ENCODE measurements around the gene SLC25A38.

- TF ChIP-seq POLR2A (IDR thresholded peaks at IDR 0.05) (no peak), CTCF (IDR thresholded peaks at IDR 0.05) (no peak)
These were observed 5.6 kb downstream of the SLC25A38 start for GRCh38 chr3:39388741-39389248.
